ENCODE results near the gene PIK3CA.
"Not testable (repeated sequence)": the region's sequence is repeated elsewhere in the genome, so short reads cannot be mapped to it uniquely, and the experiment has no call there.

The PIK3CA gene

DNA sequence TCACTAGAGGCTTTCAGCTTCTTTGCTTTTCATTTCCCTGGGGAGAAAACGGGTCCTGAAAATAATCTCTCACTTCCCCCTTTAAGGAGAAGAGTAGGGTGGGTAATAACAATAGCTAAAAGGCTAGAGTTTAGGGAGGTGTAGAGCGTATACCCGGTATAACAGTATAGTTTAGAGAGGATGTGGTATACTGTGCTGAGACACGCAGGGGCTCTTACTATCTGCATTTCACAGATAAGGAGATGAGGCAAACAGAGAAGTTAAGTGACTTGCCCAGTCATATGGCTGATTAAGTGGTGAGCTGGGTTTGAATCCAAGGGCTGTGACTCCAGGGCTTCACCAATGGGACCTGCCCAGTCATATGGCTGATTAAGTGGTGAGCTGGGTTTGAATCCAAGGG lies 117.7 kb downstream of the PIK3CA start:
- DNase-seq, result no peak

DNA sequence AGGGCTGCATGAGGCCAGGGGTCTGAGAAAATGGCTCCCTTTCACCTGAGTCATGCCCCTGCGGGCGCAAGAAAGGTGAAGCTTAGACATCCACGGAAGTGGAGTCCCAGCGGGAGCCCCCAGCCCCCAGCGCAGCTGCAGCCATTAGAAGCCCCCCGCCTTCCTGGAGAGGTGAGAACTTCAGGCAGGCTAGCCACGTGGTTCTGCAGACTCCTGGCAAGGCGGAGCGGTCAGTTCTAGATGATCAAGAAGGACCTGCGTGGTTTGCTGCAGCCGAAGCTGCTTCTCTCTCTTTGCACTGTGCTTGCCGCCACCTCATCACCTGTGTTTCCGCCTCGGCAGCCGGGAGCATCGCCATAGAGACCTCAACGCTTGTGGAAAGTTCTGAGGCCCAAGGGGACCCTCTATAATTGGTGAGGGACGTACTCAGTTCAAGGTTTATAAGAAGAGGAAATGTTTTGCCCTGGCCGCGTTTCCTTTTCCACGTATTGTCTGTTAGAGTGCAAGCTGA lies 118.6 kb downstream of the PIK3CA start:
- no peak for DNase-seq

DNA sequence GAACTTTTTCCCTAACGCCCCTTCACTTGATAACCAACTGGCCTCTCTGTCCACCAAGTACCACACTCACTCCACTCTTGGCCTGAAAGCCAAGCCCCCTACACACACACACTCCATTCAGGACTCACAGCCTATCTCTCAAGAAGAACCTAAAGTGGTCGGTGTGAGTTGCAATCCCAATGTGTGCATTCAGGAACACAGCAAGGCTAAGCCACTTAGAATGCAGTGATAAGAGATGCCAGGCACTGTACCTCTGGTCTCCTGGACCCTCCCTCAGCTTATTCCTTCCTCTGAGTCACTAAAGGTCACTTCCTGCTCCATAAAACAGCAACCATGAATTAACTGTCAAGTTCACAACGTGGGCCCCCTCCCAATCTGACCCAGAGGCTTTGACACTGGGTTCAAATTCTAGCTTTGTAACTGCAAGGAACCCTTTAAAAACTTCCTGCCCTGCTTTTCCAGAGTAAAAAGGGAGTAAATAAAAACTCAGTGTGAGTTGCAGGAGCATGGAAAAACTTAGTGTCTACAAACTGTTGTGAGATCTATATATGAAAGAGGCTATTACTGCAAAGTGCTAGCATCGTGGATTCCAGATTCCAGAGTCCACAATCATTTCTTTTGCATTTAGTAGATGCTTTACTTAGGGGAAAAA lies 120.4 kb downstream of the PIK3CA start:
- no peak for DNase-seq

- no peak for DNase-seq
These were observed 121.1 kb downstream of the PIK3CA start for GRCh38 chr3:179269152-179269707.

- DNase-seq, result no peak
These were observed 124.2 kb downstream of the PIK3CA start for GRCh38 chr3:179272385-179272784.

DNA sequence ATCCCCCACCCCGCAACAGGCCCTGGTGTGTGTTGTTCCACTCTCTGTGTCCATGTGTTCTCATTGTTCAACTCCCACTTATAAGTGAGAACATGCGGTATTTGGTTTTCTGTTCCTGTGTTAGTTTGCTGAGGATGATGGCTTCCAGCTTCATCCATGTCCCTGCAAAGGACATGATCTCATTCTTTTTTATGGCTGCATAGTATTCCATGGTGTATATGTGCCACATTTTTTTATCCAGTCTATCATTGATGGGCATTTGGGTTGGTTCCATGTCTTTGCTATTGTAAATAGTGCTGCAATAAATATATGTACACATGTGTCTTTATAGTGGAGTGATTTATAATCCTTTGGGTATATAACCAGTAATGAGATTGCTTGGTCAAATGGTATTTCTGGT lies 126.3 kb downstream of the PIK3CA start:
- DNase-seq, result not testable (repeated sequence)

GRCh38 chr3:179276001-179276400 lies 127.8 kb downstream of the PIK3CA start:
- no peak for DNase-seq

DNA sequence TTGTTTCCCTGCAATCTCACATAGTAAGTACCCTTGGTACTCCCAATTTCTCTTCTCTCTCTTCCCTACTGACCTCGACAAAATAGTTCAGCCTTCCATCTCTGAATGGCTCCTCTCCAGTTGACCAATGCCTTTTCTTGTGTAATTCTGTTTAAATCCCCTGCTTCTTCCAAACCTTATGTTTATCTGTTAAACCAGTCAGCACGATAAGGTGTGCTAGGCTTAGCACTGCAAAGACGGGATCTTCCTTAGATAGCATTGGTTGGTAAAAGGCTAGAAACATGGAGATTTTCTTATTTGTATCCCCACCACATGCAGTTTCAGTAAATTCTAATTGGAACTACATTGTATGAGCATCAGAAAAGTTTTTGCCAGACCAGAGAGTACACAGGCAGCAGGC lies 128.6 kb downstream of the PIK3CA start:
- DNase-seq, result no peak

GRCh38 chr3:179278151-179278550 lies 130.0 kb downstream of the PIK3CA start:
- no peak for DNase-seq

GRCh38 chr3:179278932-179279693 lies 131.0 kb downstream of the PIK3CA start:
- no peak for DNase-seq

DNA sequence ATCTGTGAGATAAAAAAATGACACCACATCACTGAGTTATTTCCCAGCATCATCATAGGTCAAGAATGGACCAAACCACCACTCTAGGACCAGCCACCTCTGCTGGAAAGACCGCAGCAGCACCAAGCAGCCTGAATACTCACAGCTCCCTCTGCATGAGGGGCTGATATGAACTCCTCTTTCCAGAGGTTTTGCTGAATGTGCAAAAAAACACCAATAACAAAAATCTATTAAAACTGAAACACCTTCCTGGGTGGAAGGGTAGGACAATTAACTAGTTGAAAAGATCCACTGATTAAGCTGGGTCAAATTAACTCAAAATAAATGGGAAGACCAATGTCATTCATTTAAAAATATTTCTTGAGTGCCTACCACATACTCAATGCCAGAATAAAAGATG lies 131.7 kb downstream of the PIK3CA start:
- no peak for DNase-seq

- no peak for DNase-seq
These were observed 133.7 kb downstream of the PIK3CA start for GRCh38 chr3:179281825-179282224.

GRCh38 chr3:179286331-179286730 lies 138.2 kb downstream of the PIK3CA start:
- no peak for DNase-seq

- no peak for DNase-seq
These were observed 140.7 kb downstream of the PIK3CA start for GRCh38 chr3:179288845-179289244.

GRCh38 chr3:179289295-179289694 lies 141.1 kb downstream of the PIK3CA start:
- DNase-seq, result no peak

All from AML-193 (cell line).